OCI-LY7 (cell line): ENCODE results near the gene RBM22. TPM values are rescaled to one million over a fixed set of nuclear protein-coding genes. Genes with fewer than 3 reads are reported as not detected.

ENCODE experiments used
- BruUV-seq: library from RNA; stranded (reverse); fragments of 400-500 nt; replicated peaks from 2 replicates; lab custom pipeline; 2021; lab: Mats Ljungman, UMichigan
- CTCF ChIA-PET: fragments of 300-600 bp; sonication (Branson Sonifier 250); formaldehyde crosslinking; loops from one replicate; lab custom pipeline; 2022; ENCODE audit warnings: antibody characterized with exemption; ENCODE audit not compliant: unreplicated experiment; lab: Charles Lee
- POLR2A ChIA-PET: fragments of 300-600 bp; sonication (Branson Sonifier 250); formaldehyde crosslinking; loops from one replicate; lab custom pipeline; 2022; ENCODE audit warnings: antibody characterized with exemption; lab: Charles Lee
- DNase-seq: peaks from one replicate; pipeline ENCODE4 v3.0.0-alpha.2; 2015; ENCODE audit warnings: low spot score
- H2AFZ ChIP-seq: fragments of 200-600 bp; sonication (generic), shearing (Covaris generic); 2 replicates; pipeline ENCODE4 v1.6.1; 2014; ENCODE audit warnings: mild to moderate bottlenecking, antibody characterized with exemption, low read length, moderate library complexity
- H3K27ac ChIP-seq: fragments of 200-600 bp; sonication (generic); 2 replicates; pipeline ENCODE4 v1.5.1; 2014; ENCODE audit warnings: mixed run types, low read depth, mild to moderate bottlenecking, moderate library complexity, low read length, inconsistent platforms; ENCODE audit not compliant: poor library complexity, severe bottlenecking
- H3K36me3 ChIP-seq: fragments of 200-600 bp; sonication (generic); 2 replicates; pipeline ENCODE4 v1.6.1; 2014; ENCODE audit warnings: mild to moderate bottlenecking, antibody characterized with exemption, low read length, moderate library complexity, mixed read lengths; ENCODE audit not compliant: insufficient read depth
- H3K4me1 ChIP-seq: fragments of 200-600 bp; sonication (generic); 2 replicates; pipeline ENCODE4 v1.5.1; 2014; ENCODE audit warnings: mild to moderate bottlenecking, low read length; ENCODE audit not compliant: insufficient read depth, poor library complexity, severe bottlenecking
- H3K4me2 ChIP-seq: fragments of 200-600 bp; sonication (generic); 2 replicates; pipeline ENCODE4 v1.6.1; 2014; ENCODE audit warnings: mild to moderate bottlenecking, low read length
- H3K4me3 ChIP-seq: fragments of 200-600 bp; sonication (generic); 2 replicates; pipeline ENCODE4 v1.5.1; 2014; ENCODE audit warnings: mild to moderate bottlenecking, low read depth, low read length; ENCODE audit not compliant: poor library complexity, severe bottlenecking
- H3K79me2 ChIP-seq: fragments of 200-600 bp; sonication (generic); 2 replicates; pipeline ENCODE4 v1.6.1; 2016; ENCODE audit warnings: low read depth, mild to moderate bottlenecking, low read length, moderate library complexity, mixed read lengths; ENCODE audit not compliant: insufficient read depth
- H3K9me2 ChIP-seq: fragments of 200-600 bp; sonication (generic); 2 replicates; pipeline ENCODE4 v1.6.1; 2016; ENCODE audit warnings: mild to moderate bottlenecking, low read length, mixed read lengths; ENCODE audit not compliant: insufficient read depth
- H3K9me3 ChIP-seq: fragments of 200-600 bp; sonication (generic); 2 replicates; pipeline ENCODE4 v1.6.1; 2014; ENCODE audit warnings: mild to moderate bottlenecking, mixed run types, low read length, mixed read lengths
- H4K20me1 ChIP-seq: fragments of 200-600 bp; sonication (generic); 2 replicates; pipeline ENCODE4 v1.6.1; 2014; ENCODE audit warnings: mild to moderate bottlenecking, antibody characterized with exemption, low read length, moderate library complexity, mixed read lengths; ENCODE audit not compliant: insufficient read depth
- CTCF ChIP-seq: fragments of 200-600 bp; sonication (generic); conservative IDR thresholded peaks from 2 replicates; pipeline ENCODE4 v1.5.1; 2014; ENCODE audit warnings: mild to moderate bottlenecking, antibody characterized with exemption, low read length, moderate library complexity, mixed read lengths
- EZH2phosphoT487 ChIP-seq: fragments of 200-600 bp; sonication (generic); IDR thresholded peaks from 2 replicates; pipeline ENCODE4 v1.6.1; 2018; ENCODE audit warnings: low read depth, borderline replicate concordance, mild to moderate bottlenecking, mixed run types, antibody characterized with exemption, low read length, moderate library complexity, mixed read lengths
- intact Hi-C: fragments of 100-400 bp; cut with micrococcal nuclease; formaldehyde crosslinking; loops from one replicate; pipeline ENCODE4 v1.10.0; 2022; ENCODE audit not compliant: unreplicated experiment
- total RNA-seq, 2 experiments: library from RNA; depleted of rRNA in 1 of 2; stranded (reverse); fragments of >200 nt in 1 of 2; shearing (Covaris generic) in 1 of 2; gene quantifications; 2 replicates each; pipeline ENCODE4 v1.2.3, GENCODE V29; 2014 to 2022

The RBM22 gene
- total RNA-seq, 2 experiments from 2014 or later = 45.6 to 46.7 TPM

- Histone ChIP-seq H3K27ac (no peak overlapping the region), H3K4me1 (no peaks in the 10 kb centered on the region), H2AFZ (no peak overlapping the region), H3K36me3 (no peaks in the 10 kb centered on the region), H3K4me2 (no peak overlapping the region), H4K20me1 (no peaks in the 10 kb centered on the region), H3K79me2 (no peaks in the 10 kb centered on the region), H3K4me3 (no peak overlapping the region), H3K9me3 (no peaks in the 10 kb centered on the region), H3K9me2 (no peaks in the 10 kb centered on the region)
- DNase-seq = no peak
- POLR2A ChIA-PET = interaction anchor here (0.6 to 0.7 kb wide), 2 partner anchors 36 to 205 kb away, joined by 7 read pairs; no protein-coding TSS in a partner anchor
- CTCF ChIA-PET = no interaction called here
- TF ChIP-seq EZH2phosphoT487 (no peak), CTCF (no peak)
- no TSS peak for BruUV-seq
- intact Hi-C loops = no loop called here
These were observed 37.9 kb downstream of the RBM22 start for GRCh38 chr5:150662731-150663516.

DNA sequence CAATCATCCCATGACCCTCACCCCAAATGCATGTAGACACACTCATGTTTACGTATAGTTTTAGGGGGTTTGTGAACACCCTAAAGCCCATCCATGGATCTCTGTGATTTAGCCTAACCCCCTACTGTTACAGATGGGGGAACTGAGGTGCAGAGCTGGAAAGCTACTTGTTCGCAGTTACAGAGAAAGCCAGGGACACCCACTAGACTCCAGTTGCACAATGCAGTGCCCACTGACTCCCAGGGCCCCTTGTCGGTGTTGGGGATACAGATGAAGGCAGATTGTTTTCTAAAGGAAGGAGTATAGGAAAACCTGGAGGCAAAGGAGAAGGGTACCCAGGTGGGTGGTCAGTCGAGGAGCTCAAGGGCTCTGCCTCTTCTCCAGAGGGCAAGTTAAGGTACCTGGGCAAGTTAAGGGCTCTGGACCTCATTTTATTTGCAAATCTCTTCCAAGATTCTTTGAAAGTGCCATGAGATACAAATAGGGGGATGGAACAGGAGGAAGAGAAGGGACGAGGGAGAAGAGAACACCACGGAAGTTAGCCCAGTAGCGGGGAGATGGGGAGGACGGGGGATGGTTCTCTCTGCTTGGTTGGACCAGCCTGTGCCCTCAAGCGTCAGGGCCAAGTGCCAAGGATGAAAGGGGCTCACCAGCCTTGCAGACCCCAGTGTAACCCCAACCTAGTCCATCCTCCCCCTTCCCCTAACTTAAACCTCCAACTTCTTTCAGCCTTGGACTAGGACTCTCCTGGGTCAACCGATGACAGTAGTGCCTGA, 38.9 kb downstream of the RBM22 start:
- no TSS peak for BruUV-seq
- POLR2A ChIA-PET = no interaction called here
- intact Hi-C loops = no loop called here

More for the DNA sequence above, 38.9 kb downstream of the RBM22 start:
- Histone ChIP-seq H3K4me1 (peaks cover 3% of the 10 kb centered on the region), H3K79me2 (no peaks in the 10 kb centered on the region), H3K9me3 (no peaks in the 10 kb centered on the region), H3K36me3 (no peaks in the 10 kb centered on the region), H3K4me3 (no peak overlapping the region), H3K9me2 (no peaks in the 10 kb centered on the region), H2AFZ (no peak overlapping the region), H4K20me1 (no peaks in the 10 kb centered on the region), H3K4me2 (no peak overlapping the region), H3K27ac (no peak overlapping the region)
- DNase-seq = no peak
- TF ChIP-seq CTCF (no peak), EZH2phosphoT487 (no peak)
- CTCF ChIA-PET = no interaction called here
